ENCODE data around the gene BANF2. TPM values are rescaled to one million over a fixed set of nuclear protein-coding genes. Genes with fewer than 3 reads are reported as not detected.

BANF2 gene
- polyA plus RNA-seq, 1 of the 3 experiments (the other 2 are of a cell fraction): not detected

GRCh38 chr20:17765017-17765416 lies 65.3 kb downstream of the BANF2 start:
- CTCF ChIA-PET: no interaction called here
- 40% methylated on average over 1 of the region's 4 CpGs for WGBS (ENCODE audit: low lambda C conversion rate)

GRCh38 chr20:17765584-17765983 lies 65.8 kb downstream of the BANF2 start:
- POLR2A ChIA-PET: no interaction called here
- Histone ChIP-seq H2AFZ (ENCODE audit: low read depth) (no peak overlapping the region), H3K4me3 (ENCODE audit: low read depth in 2 of 2, low read length in 1 of 2) (no peak overlapping the region), H3K36me3 (replicated peaks in 1 of 2; ENCODE audit: control insufficient read depth in 1 of 2, insufficient read depth in 2 of 2, low read length in 1 of 2) (no peaks in the 10 kb centered on the region), H4K20me1 (ENCODE audit: insufficient read depth) (no peaks in the 10 kb centered on the region), H3F3A (replicated peaks; ENCODE audit: insufficient read depth) (no peaks in the 10 kb centered on the region), H3K27me3 (ENCODE audit: insufficient read depth) (no peaks in the 10 kb centered on the region; the same call in 1 of the 2 replicates), H3K27ac (ENCODE audit: low read depth in 2 of 2, low read length in 1 of 2) (no peak overlapping the region), H3K9ac (no peak overlapping the region), H3K4me1 (ENCODE audit: control insufficient read depth in 1 of 2, insufficient read depth in 2 of 2, low read depth in 1 of 2, low read length in 1 of 2) (no peaks in the 10 kb centered on the region), H3K4me2 (no peak overlapping the region), H3K9me3 (no peaks in the 10 kb centered on the region), H3K9me2 (no peaks in the 10 kb centered on the region), H3K79me2 (ENCODE audit: insufficient read depth) (no peaks in the 10 kb centered on the region)
- TF ChIP-seq MXI1 (IDR thresholded peaks at IDR 0.05; ENCODE audit: low read depth, low read length) (no peak), RCOR1 (IDR thresholded peaks at IDR 0.05; ENCODE audit: low read length) (no peak), ELF1 (IDR thresholded peaks at IDR 0.05) (no peak), USF2 (IDR thresholded peaks at IDR 0.05; ENCODE audit: borderline replicate concordance, low read depth, low read length) (no peak), MEF2A (IDR thresholded peaks at IDR 0.05; ENCODE audit: borderline replicate concordance, low read depth) (no peak), SMC3 (IDR thresholded peaks at IDR 0.05; ENCODE audit: low read depth, low read length) (no peak), CTCF (IDR thresholded peaks at IDR 0.05) (no peak), RFX5 (IDR thresholded peaks at IDR 0.05; ENCODE audit: low read length) (no peak), EZH2phosphoT487 (IDR thresholded peaks at IDR 0.05; ENCODE audit: borderline replicate concordance, low read depth) (no peak), EP300 (IDR thresholded peaks at IDR 0.05; ENCODE audit: borderline replicate concordance in 1 of 2, low read depth in 1 of 2, low read length in 1 of 2) (no peak), SIN3A (IDR thresholded peaks at IDR 0.05; ENCODE audit: borderline replicate concordance, low read depth, low read length) (no peak), NFIC (IDR thresholded peaks at IDR 0.05; ENCODE audit: borderline replicate concordance) (no peak), GABPA (IDR thresholded peaks at IDR 0.05; ENCODE audit: low read depth) (no peak), ZBTB33 (IDR thresholded peaks at IDR 0.05; ENCODE audit: borderline replicate concordance, low read depth) (no peak), RAD21 (IDR thresholded peaks at IDR 0.05; ENCODE audit: low read length) (no peak), CHD2 (IDR thresholded peaks at IDR 0.05; ENCODE audit: low read length, partially characterized antibody) (no peak), MAX (IDR thresholded peaks at IDR 0.05; ENCODE audit: low read depth) (no peak), FOXJ3 (CRISPR knock-in tag; IDR thresholded peaks at IDR 0.05) (no peak)
- no peak for DNase-seq
- CTCF ChIA-PET: no interaction called here
- 31% methylated on average over 7 of the region's 7 CpGs for WGBS (ENCODE audit: low lambda C conversion rate)

More at GRCh38 chr20:17765017-17765416, 65.3 kb downstream of the BANF2 start:
- TF ChIP-seq IRF3 (IDR thresholded peaks at IDR 0.05; ENCODE audit: low read depth, low read length): no peak
- TF ChIP-seq FOSL2 (IDR thresholded peaks at IDR 0.05; ENCODE audit: borderline replicate concordance, low read depth): no peak
- no peak overlapping the region for H3K9ac ChIP-seq
- H3K36me3 ChIP-seq (replicated peaks in 1 of 2; ENCODE audit: control insufficient read depth in 1 of 2, insufficient read depth in 2 of 2, low read length in 1 of 2): no peaks in the 10 kb centered on the region
- no peaks in the 10 kb centered on the region for H3K9me3 ChIP-seq
- no peak overlapping the region for H3K4me3 ChIP-seq (ENCODE audit: low read depth in 2 of 2, low read length in 1 of 2)
- H3K27me3 ChIP-seq (ENCODE audit: insufficient read depth): no peaks in the 10 kb centered on the region; the same call in 1 of the 2 replicates
- H3K79me2 ChIP-seq (ENCODE audit: insufficient read depth): no peaks in the 10 kb centered on the region
- H3K27ac ChIP-seq (ENCODE audit: low read depth in 2 of 2, low read length in 1 of 2): no peak overlapping the region
- H2AFZ ChIP-seq (ENCODE audit: low read depth): no peak overlapping the region
- DNase-seq: no peak
- H3K9me2 ChIP-seq: no peaks in the 10 kb centered on the region
- no peaks in the 10 kb centered on the region for H3K4me1 ChIP-seq (ENCODE audit: control insufficient read depth in 1 of 2, insufficient read depth in 2 of 2, low read depth in 1 of 2, low read length in 1 of 2)
- POLR2A ChIA-PET: no interaction called here
- H3K4me2 ChIP-seq: no peak overlapping the region
- no peaks in the 10 kb centered on the region for H3F3A ChIP-seq (replicated peaks; ENCODE audit: insufficient read depth)
- no peaks in the 10 kb centered on the region for H4K20me1 ChIP-seq (ENCODE audit: insufficient read depth)
